Measurements from ENCODE around the gene MXD3. TPM values are rescaled to one million over a fixed set of nuclear protein-coding genes. Genes with fewer than 3 reads are reported as not detected.

Gene MXD3
- total and polyA plus RNA-seq, 2 donors (not counting 1 experiment from before 2014, with no cell fraction given), result 11.5 to 14.8 TPM

DNA sequence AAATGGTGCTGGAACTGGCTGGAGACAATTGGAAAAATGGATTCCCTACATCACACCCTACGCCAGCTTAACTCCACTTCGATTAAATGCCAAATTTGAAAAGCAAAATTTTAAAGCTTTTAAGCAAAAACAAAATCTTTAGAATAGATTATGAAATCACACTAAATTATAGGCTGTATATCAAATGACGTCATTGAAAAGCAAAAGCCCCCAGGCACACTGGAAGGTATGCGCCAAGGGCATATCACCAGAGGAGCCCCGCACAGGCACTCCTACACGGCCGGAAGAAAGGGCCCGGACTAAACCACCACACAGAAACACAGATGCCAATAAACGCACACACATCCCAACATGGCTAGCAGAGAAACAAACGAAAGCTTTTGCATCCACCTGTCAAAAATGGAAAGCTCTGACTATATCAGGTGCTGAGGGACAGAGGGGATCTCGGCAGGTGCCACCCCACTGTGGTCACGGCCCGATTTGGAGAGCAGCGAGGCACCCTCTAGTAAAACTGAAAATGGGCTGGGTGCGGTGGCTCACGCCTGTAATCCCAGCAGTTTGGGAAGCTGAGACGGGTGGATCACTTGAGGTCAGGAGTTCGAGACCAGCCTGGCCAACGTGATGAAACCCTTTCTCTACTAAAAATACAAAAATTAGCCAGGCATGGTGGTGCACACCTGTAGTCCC, 17.0 kb upstream of the MXD3 start:
- no peaks in the 10 kb centered on the region for H3K9me3 Mint-ChIP-seq (ENCODE audit: insufficient read depth)
- Histone ChIP-seq H3K4me3 (ENCODE audit: control extremely low read depth in 1 of 5, extremely low read depth in 1 of 5, insufficient read depth in 1 of 5, low read depth in 2 of 5, low read length in 4 of 5) (no peak overlapping the region), H3K27me3 (replicated peaks in 1 of 4; ENCODE audit: control extremely low read depth in 1 of 4, control insufficient read depth in 3 of 4, insufficient read depth in 4 of 4, low read length in 3 of 4) (no peaks in the 10 kb centered on the region), H4K20me1 (ENCODE audit: control insufficient read depth, insufficient read depth, low read length, poor library complexity, severe bottlenecking) (peaks cover 8% of the 10 kb centered on the region), H3K36me3 (replicated peaks in 1 of 2; ENCODE audit: control extremely low read depth in 1 of 2, control insufficient read depth in 1 of 2, extremely low read depth in 1 of 2, insufficient read depth in 2 of 2, low read length in 1 of 2) (peaks cover 4 to 33% of the 10 kb centered on the region in 2 experiments), H3K9ac (ENCODE audit: low read length) (no peak overlapping the region), H2AFZ (ENCODE audit: insufficient read depth, low read depth, low read length, poor library complexity, severe bottlenecking) (no peak overlapping the region), H3K4me1 (ENCODE audit: control insufficient read depth in 2 of 2, insufficient read depth in 2 of 2, low read length in 2 of 2) (peaks cover 16 to 21% of the 10 kb centered on the region in 2 donors), H3K79me2 (ENCODE audit: control insufficient read depth, insufficient read depth, low read length) (peaks cover 9% of the 10 kb centered on the region), H3K4me2 (replicated peaks; ENCODE audit: low read depth, low read length, poor library complexity, severe bottlenecking) (no peak overlapping the region), H3K9me3 (ENCODE audit: control extremely low read depth in 1 of 3, control insufficient read depth in 2 of 3, insufficient read depth in 1 of 3, low read length in 2 of 3) (no peaks in the 10 kb centered on the region), H3K27ac (ENCODE audit: low read length in 2 of 2) (no peak overlapping the region)
- no peak overlapping the region for H3K27ac Mint-ChIP-seq
- ChIA-PET POLR2A (no interaction called here), CTCF (interaction anchor here (0.9 to 2.1 kb wide), 5 partner anchors 10 to 215 kb away, joined by 3 to 5 read pairs (median 4); no protein-coding TSS in a partner anchor)
- H3K27me3 Mint-ChIP-seq, result no peaks in the 10 kb centered on the region
- H3K4me3 Mint-ChIP-seq, result no peak overlapping the region
- peaks cover 22% of the 10 kb centered on the region for H3K4me1 Mint-ChIP-seq
- TF ChIP-seq, protein P1, sequence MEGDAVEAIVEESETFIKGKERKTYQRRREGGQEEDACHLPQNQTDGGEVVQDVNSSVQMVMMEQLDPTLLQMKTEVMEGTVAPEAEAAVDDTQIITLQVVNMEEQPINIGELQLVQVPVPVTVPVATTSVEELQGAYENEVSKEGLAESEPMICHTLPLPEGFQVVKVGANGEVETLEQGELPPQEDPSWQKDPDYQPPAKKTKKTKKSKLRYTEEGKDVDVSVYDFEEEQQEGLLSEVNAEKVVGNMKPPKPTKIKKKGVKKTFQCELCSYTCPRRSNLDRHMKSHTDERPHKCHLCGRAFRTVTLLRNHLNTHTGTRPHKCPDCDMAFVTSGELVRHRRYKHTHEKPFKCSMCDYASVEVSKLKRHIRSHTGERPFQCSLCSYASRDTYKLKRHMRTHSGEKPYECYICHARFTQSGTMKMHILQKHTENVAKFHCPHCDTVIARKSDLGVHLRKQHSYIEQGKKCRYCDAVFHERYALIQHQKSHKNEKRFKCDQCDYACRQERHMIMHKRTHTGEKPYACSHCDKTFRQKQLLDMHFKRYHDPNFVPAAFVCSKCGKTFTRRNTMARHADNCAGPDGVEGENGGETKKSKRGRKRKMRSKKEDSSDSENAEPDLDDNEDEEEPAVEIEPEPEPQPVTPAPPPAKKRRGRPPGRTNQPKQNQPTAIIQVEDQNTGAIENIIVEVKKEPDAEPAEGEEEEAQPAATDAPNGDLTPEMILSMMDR (IDR thresholded peaks at IDR 0.05), result no peak
- no peak for TF ChIP-seq EZH2 (IDR thresholded peaks at IDR 0.05; ENCODE audit: borderline replicate concordance, insufficient read depth, low read depth, low read length, poor library complexity, severe bottlenecking)
- no peak for DNase-seq
- 96% methylated on average over 13 of the region's 19 CpGs for whole genome bisulfite sequencing (ENCODE audit: insufficient coverage)
- ATAC-seq (ENCODE audit: low read depth), result no peak
- intact Hi-C loops (cut with micrococcal nuclease), result no loop called here

All from B cell (primary cell).